HL-60/S4 treated with phorbol 12-myristate 13-acetate at 8.2 ng/mL for 4 days and 3 days (cell line): ENCODE results near the gene TMEM132C.
"Not testable (repeated sequence)": the region's sequence is repeated elsewhere in the genome, so short reads cannot be mapped to it uniquely, and the experiment has no call there.

Source experiments
- in situ Hi-C: fragments of 300-500 bp; cut with MboI; formaldehyde crosslinking; loops from 2 replicates; pipeline ENCODE4 v1.15.0; 2022; ENCODE audit warnings: low sequenced_read_pairs

Gene TMEM132C

DNA sequence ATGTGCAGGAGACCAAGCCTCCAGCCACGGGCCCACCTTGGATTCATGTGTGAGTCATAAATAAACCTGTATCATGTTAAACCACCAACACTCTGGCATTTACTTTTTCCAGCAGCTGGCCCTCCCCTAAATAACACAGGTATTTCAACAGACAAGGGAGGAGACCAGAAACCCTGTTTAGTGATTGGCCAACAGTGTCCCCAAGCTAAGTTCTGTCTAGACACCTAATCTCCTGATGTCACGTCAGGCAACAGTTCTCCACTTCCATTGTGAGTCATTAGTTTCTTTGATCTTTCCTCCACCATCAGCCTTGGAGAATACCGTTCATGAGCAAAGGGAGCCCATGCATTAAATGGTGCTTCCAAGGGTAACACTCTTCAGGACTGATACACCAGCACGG is 196.9 kb downstream of the TMEM132C start:
- in situ Hi-C loops: no loop called here

DNA sequence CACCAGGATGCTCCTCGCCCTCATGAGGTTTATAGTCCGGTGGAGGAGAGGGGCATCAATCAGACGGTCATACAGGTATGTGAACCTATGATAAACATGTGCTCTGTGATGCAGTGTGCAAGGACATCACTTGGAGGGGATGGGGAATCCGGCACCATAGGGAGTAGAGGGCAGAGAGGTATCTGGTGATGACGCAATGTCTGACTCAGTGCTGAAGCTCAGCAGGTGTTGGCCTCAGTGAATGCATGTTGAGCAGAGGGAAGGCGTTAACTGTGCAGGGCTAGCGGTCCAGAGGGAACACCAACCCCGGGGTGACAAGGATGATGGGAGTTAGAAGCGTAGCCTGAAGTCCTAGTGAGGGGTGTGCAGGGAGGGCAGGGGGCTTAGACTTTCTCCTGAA is 200.9 kb downstream of the TMEM132C start:
- in situ Hi-C loops: no loop called here

DNA sequence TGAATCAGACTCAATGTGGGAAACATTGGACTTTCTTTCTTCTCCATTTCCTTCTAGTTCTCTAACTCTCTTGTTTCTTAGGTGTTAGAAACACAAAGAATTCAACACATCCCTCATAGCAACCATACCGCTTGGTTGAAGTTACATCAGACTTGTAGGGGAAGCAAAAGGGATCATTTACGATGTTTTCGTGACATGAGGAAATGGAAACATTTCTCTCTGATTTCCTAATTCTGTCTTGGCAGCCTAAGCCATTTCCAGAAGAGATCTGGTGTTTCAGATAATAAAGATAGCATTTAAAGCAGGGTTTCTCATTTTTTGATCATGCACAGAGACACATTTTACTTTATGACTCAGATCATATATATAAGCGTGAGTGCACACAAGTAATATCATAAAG is 202.0 kb downstream of the TMEM132C start:
- in situ Hi-C loops: no loop called here

DNA sequence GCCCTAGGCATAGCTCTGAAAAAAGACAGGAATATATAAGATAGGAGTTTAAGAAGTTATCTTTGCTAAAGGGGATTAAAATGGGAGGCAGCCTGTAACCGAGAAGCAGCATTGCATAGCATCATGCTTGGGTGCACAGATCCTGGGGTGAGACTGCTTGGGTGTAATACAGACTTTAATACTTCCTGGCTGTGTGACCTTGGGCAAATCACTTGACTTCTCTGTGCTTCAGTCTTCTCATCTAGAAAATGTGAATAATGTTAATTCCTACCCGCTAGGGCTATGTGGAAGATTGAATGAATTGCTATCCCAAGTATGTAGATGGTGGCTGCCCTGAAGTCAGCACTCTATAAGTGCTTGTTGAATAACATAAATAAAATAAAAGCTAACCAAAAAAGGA is 204.5 kb downstream of the TMEM132C start:
- in situ Hi-C loops: no loop called here

DNA sequence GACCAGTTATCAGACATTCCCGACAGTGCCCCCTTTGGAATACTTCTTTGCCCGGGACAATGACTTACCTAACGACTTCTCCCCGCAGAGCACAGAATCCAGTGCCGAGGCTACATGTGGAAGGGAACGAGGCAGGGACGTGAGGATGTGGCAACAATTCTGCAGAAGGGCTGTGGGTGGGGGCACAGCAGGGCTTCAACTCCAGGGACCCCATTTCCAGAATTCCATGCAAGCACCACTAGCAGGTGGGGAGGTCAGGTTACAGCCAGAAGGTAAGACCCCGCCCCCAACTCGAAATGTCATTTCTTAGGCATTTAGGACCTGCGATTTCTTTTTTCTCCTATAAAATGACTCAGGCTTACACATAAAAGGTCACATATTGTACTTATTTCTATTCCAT is 207.9 kb downstream of the TMEM132C start:
- in situ Hi-C loops: no loop called here

DNA sequence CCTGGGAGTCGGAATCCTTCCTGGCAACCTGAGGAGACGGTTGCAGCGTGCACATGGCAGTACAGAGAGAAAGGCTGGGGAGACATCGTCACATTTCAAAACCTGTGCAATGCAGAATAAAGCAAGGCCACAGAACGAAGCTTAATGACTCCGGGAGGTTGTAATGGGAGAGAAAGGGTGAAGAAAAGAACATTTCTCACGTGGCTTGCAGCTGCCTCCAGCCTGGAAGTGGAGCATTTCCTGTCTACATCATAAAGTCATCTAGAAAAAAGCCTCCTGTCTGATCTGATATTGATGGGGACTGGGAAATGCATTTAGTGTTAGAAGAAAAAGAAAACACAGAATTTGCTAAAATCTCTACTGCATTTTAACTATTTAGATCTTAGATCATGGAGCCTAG is 209.3 kb downstream of the TMEM132C start:
- in situ Hi-C loops: no loop called here

DNA sequence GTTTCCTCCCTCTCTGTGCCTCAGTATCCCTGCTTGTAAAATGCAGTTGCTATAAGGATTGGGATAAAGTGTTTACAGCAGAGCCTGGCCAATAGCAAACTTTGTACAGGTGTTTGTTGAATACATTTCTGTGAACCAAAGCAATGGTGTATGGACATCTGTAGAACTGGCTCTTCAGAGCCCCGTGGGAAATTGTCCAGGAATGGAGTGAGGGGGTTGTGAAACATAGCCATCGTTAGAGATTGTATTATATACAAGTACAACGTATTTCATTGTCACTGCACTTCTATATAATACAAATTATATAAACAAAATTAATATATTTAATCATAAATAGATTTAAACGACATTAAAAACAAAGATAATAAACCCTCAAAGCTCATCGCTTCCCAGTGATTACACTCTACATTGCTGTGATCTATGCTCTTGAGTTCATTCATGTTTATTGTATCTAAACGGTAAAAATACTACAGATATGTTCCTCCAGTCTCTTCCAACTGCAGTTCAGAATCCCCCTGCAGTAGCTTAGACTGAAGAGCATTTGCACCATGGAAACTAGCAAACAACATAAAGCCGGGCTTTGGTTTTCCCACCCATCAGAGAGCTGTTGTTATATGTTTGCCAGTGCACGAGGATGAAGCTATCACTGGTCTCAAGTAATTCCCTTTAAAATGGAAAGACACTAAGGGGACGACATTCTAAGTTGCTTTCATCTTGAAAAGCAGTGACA is 216.7 kb downstream of the TMEM132C start:
- in situ Hi-C loops: no loop called here

DNA sequence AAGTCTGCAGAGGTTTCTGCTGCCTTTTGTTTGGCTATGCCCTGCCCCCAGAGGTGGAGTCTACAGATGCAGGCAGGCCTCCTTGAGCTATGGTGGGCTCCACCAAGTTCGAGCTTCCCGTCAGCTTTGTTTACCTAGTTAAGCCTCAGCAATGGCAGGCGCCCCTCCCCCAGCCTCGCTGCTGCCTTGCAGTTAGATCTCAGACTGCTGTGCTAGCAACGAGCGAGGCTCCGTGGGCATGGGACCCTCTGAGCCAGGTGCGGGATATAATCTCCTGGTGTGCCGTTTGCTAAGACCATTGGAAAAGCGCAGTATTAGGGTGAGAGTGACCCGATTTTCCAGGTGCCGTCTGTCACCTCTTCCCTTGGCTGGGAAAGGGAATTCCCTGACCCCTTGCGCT is 230.4 kb downstream of the TMEM132C start:
- in situ Hi-C loops: not testable (repeated sequence)

DNA sequence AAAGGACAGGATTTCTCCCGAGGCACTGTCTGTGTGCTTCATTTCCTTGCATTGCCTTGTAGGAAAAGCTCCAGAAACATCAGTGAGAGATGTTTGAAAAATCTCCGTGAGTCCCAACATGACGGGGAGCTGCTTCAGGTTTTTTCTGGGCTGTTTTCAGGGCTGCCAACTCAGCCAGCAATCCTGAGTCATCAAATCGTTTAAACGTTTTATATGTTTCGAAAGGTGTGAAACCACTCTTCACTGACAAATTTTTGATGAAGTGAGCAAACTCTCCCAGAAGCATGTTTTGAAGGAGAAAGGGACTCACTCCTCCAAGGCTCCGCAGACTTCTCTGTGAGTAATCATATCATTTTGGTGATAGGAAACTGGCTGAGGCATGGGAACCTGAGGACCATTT is 240.5 kb downstream of the TMEM132C start:
- in situ Hi-C loops: no loop called here

DNA sequence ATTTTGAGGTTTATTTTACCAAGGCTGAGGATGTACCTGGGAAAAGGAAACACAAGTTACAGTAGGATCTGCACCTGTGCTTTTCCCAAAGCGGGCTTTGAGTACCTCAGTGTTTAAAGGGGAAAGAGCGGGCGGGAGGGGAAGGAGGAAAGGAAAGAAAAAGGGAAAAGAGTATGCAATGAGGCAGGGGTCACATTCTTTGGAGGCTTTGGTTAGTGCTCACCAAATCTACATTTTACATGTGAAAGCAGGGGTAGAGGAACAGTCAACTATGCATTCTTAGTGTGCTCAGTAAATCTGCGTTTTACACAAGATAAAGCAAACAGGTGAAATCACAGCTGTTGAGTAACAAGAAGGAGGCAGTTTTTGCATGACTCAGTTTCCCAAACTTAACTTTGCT is 242.2 kb downstream of the TMEM132C start:
- in situ Hi-C loops: no loop called here

DNA sequence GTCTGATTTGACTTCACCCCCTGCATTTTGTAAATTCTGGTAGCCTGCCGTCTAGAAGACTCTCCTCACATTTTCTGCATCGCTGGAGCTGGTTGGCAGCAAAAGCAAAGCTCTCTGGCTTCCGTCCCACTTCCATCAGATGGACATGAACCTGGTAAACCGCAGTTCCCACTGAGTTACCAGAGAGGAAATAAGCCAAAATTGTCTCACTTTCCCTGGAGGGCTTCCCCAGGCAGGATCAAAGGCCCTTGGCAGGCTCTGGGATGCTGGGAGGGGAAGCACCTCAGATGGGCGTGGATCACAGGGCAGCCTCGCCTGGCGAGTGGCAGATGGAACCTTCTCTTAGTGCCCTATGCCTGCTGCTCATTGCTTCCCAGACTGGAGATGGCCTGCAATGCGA is 243.5 kb downstream of the TMEM132C start:
- in situ Hi-C loops: no loop called here

DNA sequence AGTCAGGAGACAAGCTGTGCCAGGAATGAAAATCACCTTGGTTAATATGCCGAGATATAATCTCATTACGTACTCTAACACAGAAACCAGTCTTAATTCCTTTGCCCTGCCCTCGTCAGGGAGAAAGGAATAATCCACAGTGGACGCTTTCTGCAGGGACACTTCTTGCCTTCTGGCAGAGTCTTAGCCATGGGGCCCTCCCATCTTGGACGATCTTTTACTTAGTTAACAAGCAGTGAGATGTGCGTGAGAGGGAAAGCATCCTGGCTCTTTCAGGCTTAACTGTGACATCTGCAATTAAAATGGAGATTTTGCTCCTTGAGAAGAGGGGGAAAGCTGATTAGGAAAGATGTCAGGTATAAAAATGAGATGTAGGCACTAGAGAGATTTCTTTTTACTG is 246.4 kb downstream of the TMEM132C start:
- in situ Hi-C loops: no loop called here

DNA sequence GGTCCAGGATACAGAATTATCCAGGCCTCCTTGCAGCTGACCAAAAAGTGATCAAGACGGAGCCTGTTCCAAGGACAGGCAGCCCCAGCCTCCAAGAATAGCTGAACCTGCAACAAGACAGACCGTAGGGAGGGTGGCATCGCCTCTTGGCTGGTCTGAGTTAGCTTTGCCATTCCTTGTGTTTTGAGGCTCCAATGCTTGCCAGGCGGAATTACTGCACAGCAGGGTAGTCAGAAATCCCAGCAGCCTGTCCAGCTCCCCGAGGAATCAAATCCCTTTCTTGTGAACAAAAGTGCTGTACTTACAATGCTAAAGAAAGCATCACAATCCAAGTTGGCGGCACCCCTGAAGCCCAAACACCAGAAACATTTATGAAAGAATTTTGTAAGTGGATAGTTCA is 246.9 kb downstream of the TMEM132C start:
- in situ Hi-C loops: no loop called here

DNA sequence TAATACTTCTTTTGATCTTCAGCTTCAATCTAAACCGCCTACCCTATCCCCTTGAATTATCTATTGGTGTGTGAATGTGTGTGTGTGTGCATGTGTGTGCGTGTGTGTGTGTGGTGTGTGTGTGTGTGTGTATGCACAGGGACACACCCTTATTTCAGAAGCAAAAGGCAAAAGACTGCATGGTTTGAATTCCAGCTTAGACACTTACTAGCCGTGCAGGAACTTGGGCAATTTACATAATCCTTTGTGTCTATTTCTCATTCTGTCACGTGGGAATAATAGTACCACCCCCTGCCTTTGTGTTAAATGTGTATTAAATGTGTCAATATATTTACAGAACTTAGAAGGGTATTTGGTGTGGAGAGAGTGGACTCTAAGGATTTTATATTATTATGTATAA is 251.7 kb downstream of the TMEM132C start:
- in situ Hi-C loops: no loop called here

DNA sequence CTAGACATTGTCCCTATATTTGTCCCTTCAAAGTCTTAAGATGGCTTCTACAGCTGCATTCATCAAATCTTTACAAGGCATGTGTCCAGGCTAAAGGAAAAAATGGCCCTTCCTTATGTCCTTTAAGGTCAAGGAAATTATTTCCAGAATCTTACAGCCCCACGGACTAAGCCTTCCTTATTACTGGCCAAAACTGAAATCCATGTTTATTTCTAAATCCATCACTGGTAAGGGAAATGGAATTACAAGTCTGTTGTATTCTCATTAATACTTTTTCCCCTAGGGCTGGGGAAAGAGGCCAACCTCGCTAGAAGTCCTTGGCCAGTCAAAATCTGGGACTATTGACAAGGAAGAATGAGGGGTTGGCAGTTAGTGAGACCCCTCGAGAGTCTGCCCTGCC is 252.5 kb downstream of the TMEM132C start:
- in situ Hi-C loops: no loop called here

DNA sequence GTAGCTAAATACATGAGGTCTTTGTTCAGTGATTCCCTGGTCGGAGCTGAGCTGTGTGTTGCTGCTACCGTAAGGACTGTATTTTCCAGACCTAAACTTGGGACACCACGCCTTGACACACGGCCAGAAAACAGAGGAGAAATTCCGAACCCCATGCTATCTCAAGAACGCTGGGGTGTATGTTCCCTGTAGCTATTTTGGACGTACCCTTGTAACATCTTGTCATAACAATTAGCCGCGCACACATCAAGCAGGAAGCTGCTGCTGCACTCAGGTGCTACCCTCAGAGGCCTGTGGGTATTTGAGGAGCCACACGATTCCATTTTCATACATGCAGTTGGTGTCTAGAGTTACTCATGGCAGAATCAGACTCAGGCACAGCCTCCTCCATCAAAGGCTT is 255.0 kb downstream of the TMEM132C start:
- in situ Hi-C loops: no loop called here

DNA sequence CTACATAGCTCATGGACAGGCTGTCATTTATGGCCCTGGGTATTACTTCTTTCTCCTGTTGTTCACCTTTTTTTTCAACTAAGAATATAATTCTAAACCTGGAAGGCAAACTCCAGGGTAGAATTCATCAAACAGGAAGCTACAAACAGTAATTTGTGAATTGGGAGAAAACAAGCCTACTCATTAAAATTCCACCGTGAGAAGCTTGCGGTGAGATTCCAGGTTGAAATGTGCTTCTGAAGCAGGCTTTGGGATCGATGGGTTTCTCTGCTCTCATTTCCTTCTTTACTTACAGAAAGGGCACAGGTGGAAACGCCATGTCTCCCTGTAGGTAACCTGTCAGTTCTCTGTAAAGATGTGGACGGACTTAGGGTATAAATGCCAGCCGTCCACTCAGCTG is 257.5 kb downstream of the TMEM132C start:
- in situ Hi-C loops: no loop called here

DNA sequence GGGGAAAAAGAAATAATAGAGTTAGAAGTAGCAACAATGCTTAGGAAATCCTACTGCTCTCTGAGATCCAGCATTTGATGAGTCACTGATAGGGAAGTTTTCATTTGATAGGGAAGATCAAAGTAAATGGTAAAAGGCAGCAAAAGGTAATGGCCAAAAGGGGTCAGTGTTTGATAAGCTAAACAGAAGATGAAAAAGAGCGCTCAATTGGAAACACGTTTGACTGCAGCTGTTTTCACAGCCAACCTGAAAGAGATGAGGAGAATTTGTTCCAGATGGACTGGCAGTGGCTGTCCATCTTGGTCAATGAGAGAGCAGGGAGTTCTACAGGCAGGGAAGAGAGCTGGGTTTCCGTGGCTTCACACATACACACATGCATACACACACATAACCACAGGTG is 264.2 kb downstream of the TMEM132C start:
- in situ Hi-C loops: no loop called here

DNA sequence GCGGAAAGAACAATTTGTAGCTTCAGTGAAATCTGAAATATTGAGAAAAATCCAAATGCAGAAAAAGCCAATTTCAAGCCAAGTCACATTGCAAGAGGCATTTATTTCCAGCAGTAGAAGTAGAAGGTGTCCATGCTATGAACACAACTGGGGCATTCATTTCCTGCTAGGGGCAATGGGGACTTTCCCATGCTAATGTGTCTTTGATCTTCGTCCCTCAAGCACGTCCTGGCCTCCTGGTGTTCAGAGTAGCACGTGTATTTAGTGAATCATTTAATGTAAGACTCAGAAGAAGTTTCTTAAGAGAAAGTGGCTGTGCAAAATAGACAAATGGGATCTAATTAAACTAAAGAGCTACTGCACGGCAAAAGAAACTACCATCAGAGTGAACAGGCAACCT is 267.9 kb downstream of the TMEM132C start:
- in situ Hi-C loops: no loop called here

DNA sequence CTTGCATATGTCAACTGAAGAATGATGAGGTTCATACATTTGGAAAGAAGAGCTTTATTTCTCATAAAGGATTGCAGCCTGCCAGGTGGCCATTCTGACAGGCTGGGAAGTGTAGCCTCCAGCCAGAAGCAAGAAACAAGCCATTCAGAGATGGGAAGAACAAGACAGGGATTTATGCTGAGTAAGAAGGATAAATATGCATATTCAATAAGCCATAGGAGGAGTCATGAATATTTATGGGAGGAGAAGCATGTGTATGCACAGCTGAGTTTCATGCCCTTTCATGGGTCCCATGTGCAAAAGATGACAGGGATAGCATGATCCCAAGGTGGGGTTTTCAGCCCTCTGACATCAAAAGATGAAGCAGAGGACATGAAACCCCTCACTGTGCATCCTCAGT is 269.8 kb downstream of the TMEM132C start:
- in situ Hi-C loops: no loop called here

DNA sequence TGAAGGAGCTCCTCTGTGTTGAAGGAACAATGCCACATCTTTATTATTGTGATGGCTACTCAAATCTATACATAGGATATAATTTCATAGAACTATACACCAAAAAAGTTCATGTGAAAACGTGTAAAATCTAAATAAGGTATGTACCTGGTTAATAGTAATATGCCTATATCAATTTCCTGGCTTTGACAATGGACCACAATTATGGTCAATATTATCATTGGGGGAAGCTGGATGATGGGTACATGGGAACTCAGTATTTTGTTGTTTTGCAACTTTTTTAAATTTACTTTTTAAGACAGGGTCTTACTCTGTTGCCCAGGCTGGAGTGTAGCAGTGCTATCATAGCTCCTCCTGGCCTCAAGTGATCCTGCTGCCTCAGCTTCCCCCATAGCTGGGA is 270.7 kb downstream of the TMEM132C start:
- in situ Hi-C loops: no loop called here

DNA sequence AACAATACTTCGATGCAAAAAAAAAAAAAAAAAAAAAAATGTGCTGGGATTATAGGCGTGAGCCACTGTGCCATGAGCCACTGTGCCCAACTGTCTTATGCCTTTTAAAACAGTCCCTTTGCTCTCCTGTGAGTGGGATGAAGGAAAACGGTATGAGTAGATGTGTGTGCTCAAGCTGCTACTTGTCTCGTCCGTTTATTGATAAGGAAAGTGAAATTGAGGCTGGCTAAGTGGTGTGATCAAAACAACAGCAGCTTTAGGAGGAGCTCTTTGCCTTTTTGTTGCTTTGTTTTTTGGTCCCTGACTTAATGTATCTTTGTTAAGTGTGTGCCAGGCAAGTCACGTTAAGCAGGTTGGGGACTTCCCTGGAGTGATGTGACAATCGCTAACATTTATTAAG is 275.9 kb downstream of the TMEM132C start:
- in situ Hi-C loops: no loop called here

DNA sequence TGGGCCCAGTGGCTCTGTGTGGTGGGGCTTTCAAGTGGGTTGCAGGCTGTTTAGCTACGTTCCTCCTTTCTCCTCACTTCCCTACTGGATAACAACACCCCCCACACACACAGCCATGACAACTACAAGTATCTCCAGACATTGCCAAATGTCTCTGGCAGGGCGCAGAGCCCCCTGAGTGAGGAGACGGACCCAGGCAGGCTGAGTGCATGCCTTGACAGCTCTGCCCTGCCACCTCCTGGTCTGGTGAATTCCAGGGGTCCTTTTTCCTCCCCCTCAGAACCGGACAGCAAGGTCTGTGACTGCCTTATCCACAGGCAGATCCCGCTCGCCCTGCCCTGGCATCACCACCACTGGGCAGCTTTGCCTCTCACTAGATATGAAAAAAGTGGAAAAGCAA is 276.5 kb downstream of the TMEM132C start:
- in situ Hi-C loops: no loop called here
